Measurements from ENCODE around the gene SIL1. TPM values are rescaled to one million over a fixed set of nuclear protein-coding genes. Genes with fewer than 3 reads are reported as not detected.
"Not testable (repeated sequence)": the region's sequence is repeated elsewhere in the genome, so short reads cannot be mapped to it uniquely, and the experiment has no call there.

SIL1 gene
- total RNA-seq, 1 experiment from 2014 or later = 23.1 TPM

DNA sequence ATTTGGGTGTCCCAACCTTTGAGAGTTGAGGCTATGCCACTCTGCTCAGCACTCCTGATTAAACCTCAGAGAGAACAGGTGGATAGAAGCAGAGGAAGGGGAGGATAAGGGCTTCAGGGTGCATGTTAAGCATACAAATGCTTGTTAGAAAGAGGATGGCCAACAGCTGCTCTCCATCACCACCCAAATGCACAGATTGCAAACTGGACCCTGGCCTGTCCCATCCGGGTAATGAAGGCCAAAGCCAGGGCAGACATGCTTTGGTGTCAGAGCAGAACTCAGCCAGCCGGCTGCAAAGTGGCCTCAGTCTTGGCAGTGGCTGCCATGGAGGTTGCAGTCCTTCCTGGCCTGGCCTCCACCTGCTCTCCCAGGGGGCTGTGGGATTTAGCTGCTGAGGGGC is 84.3 kb downstream of the SIL1 start:
- DNase-seq (ENCODE audit: low spot score) = no peak

DNA sequence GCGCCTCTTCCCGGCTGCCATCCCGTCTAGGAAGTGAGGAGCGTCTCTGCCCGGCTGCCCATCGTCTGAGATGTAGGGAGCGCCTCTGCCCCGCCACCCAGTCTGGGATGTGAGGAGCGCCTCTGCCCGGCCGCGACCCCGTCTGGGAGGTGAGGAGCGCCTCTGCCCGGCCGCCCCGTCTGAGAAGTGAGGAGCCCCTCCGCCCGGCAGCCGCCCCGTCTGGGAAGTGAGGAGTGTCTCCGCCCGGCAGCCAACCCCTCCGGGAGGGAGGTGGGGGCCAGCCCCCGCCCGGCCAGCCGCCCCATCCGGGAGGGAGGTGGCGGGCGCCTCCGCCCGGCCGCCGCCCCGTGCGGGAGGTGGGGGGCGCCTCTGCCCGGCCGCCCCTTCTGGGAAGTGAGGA is 85.8 kb downstream of the SIL1 start:
- DNase-seq (ENCODE audit: low spot score) = not testable (repeated sequence)

GRCh38 chr5:139110526-139111168 is 87.5 kb downstream of the SIL1 start:
- no peak for DNase-seq (ENCODE audit: low spot score)

DNA sequence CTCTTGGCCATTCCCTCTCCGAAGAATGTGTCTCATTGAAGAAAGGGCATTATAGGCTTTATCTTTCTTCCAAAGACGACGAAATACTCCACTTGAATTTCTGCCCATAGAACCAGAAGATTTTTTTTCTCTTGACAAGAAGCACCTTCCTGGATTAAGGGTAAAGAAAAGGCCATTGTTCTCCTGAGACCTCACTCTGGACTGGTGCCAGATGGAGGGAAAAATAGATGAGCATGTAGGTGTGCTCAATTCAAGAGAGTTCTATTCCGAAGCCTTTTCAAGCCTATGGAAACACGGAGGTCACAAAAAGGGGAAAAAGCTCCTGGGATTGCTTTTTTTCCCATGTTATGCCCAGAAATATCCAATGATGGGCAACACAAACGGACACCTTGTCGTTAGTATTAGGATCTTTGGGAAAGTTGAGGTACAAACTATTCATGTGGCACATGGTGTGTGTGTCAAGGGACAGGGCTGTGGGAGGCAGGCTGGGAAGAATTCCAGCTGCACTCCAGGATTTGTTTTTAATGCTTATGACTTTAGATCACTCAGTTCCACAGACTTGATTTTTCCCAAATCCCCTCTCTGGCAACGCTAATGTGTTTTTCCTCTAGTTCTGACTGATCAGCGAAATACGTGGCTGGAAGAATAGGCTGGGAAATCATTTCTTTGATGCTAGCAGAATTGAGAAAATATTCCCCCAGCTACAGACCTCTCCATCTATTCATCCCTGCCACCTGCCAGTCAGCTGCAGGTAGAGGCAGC is 89.9 kb downstream of the SIL1 start:
- peak; percentile 38 for DNase-seq (ENCODE audit: low spot score)

DNA sequence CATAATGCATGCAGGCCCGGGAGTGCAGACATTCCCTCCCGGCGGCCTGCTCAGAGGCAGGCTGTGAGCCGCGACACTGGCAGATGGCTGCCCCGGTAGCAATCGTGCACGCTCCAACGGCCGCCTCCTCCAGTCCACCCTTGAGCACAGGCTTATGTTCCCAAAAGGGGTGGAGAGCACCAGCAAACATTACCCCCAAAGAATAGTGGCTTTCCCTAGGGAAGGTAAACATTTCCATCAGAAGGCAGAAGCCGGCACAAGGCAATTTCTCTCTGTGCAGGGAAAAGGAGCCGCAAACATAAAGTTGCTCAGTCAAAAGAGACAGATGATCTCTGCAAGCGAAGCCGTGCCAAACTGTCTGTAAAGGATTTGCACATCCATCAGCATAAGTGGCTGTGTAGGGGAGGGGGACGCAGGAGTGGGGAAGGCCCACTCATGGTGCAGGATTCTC is 92.5 kb downstream of the SIL1 start:
- no peak for DNase-seq (ENCODE audit: low spot score)

- DNase-seq (ENCODE audit: low spot score) = no peak
Observed at GRCh38 chr5:139104577-139105276, 93.4 kb downstream of the SIL1 start.

DNA sequence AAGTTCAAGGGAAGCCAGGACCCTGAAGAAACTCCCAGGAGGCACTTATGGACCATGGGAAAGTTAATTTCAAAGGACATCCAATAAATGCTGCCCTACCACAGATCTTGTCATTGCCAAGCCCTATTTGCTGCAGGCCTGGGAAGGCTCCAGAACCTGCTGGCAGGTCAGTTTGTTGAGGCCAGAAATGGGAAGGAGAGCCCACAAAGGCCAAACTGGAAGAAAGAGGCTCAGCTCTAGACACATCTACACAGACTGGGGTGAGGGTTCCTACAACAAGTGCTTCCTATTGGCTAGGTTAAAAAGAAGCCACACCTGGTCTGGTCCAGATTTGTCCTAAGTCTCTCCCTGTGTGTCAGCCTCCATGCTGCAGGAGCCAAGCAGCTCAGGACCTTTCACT is 94.4 kb downstream of the SIL1 start:
- no peak for DNase-seq (ENCODE audit: low spot score)

DNA sequence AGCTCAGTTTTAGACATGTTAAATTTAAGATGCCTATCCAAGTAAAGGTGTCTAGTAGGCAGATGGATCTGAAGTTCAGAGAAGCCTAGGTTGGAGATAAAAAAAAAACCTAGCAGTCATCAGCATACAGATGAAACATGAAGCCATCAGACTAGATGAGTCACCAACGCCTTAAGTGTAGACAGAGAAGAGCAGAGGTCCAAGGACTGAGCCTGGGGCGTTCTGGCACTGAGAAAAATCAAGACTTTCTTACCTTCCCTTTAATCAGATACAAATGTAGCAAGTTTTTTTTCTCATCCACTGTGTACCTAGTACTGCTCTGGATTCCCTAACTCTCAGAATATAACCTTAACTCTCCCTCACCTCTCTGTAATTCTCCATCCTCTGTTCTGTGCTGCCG is 97.3 kb downstream of the SIL1 start:
- DNase-seq (ENCODE audit: low spot score) = no peak

GRCh38 chr5:139094154-139095131 is 103.7 kb downstream of the SIL1 start:
- DNase-seq (ENCODE audit: low spot score) = no peak

DNA sequence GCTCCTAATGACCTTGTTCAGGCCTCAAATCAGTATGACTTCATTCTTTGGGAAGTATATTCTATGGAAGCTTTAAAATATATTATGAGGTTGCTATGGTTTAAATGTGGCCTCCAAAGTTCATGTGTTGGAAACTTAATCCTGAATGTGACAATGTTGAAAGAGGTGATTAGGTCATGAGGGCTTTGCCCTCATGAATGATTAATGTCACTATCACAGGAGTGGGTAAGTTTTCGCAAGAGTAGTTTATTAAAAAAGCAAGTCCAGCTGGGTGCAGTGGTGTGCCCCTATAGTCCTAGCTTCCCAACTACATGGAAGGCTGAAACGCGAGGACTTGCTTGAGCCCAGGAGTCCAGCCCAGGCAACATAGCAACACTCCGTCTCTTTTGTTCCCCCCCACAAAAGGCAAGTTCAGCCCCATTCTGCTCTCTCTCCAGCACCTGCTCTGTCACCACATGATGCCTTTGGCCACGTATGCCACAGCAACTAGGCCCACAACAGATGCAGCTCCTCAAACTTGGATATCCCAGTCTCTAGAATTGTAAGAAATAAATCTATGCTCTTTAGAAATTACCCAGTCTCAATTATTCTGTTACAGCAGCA is 105.3 kb downstream of the SIL1 start:
- DNase-seq (ENCODE audit: low spot score) = no peak

GRCh38 chr5:139091439-139092156 is 106.6 kb downstream of the SIL1 start:
- peak; percentile 34 for DNase-seq (ENCODE audit: low spot score)

GRCh38 chr5:139090581-139090980 is 107.6 kb downstream of the SIL1 start:
- DNase-seq (ENCODE audit: low spot score) = no peak

- DNase-seq (ENCODE audit: low spot score) = no peak
Observed at GRCh38 chr5:139088024-139088423, 110.1 kb downstream of the SIL1 start.

DNA sequence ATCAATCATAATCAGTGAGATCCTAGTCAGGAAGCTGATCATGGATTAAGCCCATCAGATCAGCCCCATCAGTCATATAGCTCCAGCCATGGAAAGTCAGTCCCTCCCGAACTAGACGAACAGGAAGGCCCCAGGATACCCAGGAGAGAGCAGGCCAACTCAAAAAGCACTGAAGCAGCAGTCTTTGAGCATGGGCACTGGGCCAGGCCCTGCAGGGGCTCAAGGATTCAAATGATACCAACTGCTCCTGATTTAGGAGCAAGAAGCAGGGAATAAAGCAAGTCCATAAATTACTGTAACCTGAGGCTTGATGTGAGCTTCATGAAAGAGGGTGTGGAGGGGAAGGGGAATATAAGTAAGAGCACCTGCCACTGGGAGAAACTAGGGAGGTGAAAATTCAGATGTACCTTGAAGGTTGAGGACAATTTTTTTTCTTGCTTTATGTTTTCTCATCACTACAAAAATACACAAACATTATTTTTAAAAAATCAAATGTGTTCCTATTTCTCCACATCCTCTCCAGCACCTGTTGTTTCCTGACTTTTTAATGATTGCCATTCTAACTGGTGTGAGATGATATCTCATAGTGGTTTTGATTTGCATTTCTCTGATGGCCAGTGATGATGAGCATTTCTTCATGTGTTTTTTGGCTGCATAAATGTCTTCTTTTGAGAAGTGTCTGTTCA is 115.2 kb downstream of the SIL1 start:
- DNase-seq (ENCODE audit: low spot score) = no peak

DNA sequence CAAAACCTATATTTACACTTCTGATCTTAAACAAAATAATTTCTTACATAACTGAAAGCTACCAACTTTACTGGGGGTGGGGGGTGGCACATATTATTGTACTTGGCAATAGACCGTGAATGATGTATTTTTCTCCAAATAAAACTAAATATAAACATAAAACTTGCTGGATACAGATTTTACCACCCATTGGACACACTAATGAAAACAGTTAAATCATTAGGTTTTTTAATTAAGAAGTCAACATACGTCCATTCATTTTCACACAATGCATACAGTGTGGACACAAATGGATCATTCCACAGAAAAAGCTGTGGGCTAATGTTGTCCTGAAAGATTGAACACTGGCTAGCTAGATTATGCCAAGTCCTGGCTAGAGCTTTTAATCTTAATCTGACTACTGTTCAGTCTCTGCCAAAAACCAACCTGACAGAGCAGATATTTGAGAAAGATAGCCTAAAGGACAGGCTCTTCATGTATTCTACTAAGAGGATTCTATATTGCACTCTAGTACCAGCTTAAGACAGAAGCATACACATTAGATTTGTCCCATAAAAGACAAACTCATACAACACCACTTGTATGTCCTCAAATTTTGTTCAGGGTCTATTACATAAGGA is 118.1 kb downstream of the SIL1 start:
- no peak for DNase-seq (ENCODE audit: low spot score)

GRCh38 chr5:139079225-139079990 is 118.8 kb downstream of the SIL1 start:
- DNase-seq (ENCODE audit: low spot score) = no peak

GRCh38 chr5:139078345-139078744 is 119.8 kb downstream of the SIL1 start:
- DNase-seq (ENCODE audit: low spot score) = no peak

DNA sequence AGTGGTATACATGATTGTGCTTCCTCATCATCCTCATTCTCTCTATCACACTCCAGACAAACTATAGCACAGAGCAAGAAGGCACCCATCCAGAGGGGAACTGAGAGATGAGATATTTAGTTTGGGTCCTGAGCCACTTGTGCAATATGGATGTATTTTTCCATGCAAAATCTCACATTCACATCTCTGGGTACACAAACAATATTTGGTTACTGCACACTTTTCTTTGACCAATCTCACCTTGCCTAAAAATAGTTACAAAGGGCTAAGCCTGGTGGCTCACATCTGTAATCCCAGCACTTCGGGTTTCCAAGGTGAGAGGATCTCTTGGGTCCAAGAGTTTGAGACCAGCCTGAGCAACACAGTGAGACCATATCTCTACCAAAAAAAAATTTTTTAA is 120.3 kb downstream of the SIL1 start:
- no peak for DNase-seq (ENCODE audit: low spot score)
